DND-41 (cell line): ENCODE data around the gene DHPS.

Experiments
- CTCF ChIP-seq: IDR thresholded peaks from 2 replicates; pipeline ENCODE4 v1.5.1; 2012; ENCODE audit warnings: borderline replicate concordance, low read length, moderate library complexity, mild to moderate bottlenecking; ENCODE audit not compliant: poor library complexity, severe bottlenecking; ENCODE audit errors: extremely low read depth
- EZH2 ChIP-seq: IDR thresholded peaks from 3 replicates; pipeline ENCODE4 v1.6.1; 2012; ENCODE audit warnings: borderline replicate concordance, low read depth, mild to moderate bottlenecking, moderate library complexity, low read length, inconsistent platforms; ENCODE audit not compliant: severe bottlenecking

GRCh38 chr19:12638611-12639182 lies 43.0 kb downstream of the DHPS start:
- TF ChIP-seq CTCF (no peak), EZH2 (no peak)
